ENCODE results near the gene RRAGC. TPM values are rescaled to one million over a fixed set of nuclear protein-coding genes. Genes with fewer than 3 reads are reported as not detected.

RRAGC gene
- total and polyA plus RNA-seq, 2 of the 13 experiments (the other 11 are each of a cell fraction or from before 2014, with no cell fraction given), result 7.6 to 8.0 TPM

DNA sequence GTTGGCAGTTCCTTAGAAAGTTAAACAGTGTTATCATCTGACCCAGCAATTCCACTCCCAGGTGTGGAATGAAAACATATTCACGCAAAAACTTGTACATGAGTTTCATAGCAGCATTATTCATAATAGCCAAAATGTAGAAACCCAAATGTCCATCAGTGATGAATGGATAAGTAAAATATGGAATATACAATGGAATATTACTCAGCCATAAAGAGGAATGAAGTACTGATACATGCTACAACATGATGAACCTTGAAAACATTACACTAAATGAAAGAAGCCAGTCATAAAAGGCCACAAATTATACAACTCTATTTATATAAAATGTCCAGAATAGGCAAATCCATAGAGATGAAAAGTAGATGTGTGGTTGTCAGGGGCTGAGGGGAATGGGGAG lies 53.5 kb downstream of the RRAGC start:
- intact Hi-C loops (cut with micrococcal nuclease; ENCODE audit: unreplicated experiment), result no loop called here
- no peak overlapping the region for H3K27ac ChIP-seq (ENCODE audit: extremely low read length, insufficient read depth, low read length)
- H3K4me3 ChIP-seq (replicated peaks in 1 of 3; ENCODE audit: insufficient read depth in 1 of 3, low read depth in 2 of 3, low read length in 3 of 3), result no peak overlapping the region
- CTCF ChIA-PET (ENCODE audit: low intra/inter-chr PET ratio, low total read pairs), result no interaction called here
- POLR2A ChIA-PET, result no interaction called here
- in situ Hi-C loops (cut with HindIII; ENCODE audit: extremely low pct_ligation_motif_present, low pct_unique_long_range_greater_than_20kb), result no loop called here
- WGBS (ENCODE audit: low lambda C conversion rate), result 7% methylated on average over 1 of the region's 1 CpG
- H3K9ac ChIP-seq (ENCODE audit: insufficient read depth, low read depth, low read length), result no peak overlapping the region
- DNase-seq (ENCODE audit: low spot score) (no peak), ATAC-seq (no peak), FAIRE-seq (no peak)
- H2AFZ ChIP-seq (ENCODE audit: low read length), result no peak overlapping the region
- TF ChIP-seq ZNF17 (CRISPR knock-in tag; IDR thresholded peaks at IDR 0.05) (no peak), HHEX (CRISPR knock-in tag; IDR thresholded peaks at IDR 0.05) (no peak), JARID2 (CRISPR knock-in tag; IDR thresholded peaks at IDR 0.05; ENCODE audit: insufficient replicate concordance) (no peak), DR1 (CRISPR knock-in tag; IDR thresholded peaks at IDR 0.05) (no peak), EED (CRISPR knock-in tag; IDR thresholded peaks at IDR 0.05) (no peak), PHB2 (IDR thresholded peaks at IDR 0.05; ENCODE audit: partially characterized antibody) (no peak), MATR3 (CRISPR knock-in tag; IDR thresholded peaks at IDR 0.05) (no peak), ZNF550 (CRISPR knock-in tag; IDR thresholded peaks at IDR 0.05; ENCODE audit: borderline replicate concordance) (no peak), ZNF12 (CRISPR knock-in tag; IDR thresholded peaks at IDR 0.05) (no peak), SMAD3 (CRISPR knock-in tag; IDR thresholded peaks at IDR 0.05) (no peak), MTA3 (CRISPR knock-in tag; IDR thresholded peaks at IDR 0.05) (no peak), MAFF (IDR thresholded peaks at IDR 0.05; ENCODE audit: low read depth, low read length) (no peak), HNRNPLL (IDR thresholded peaks at IDR 0.05; ENCODE audit: low read depth, low read length, poor library complexity, severe bottlenecking) (no peak), ZNF530 (CRISPR knock-in tag; IDR thresholded peaks at IDR 0.05; ENCODE audit: low read depth) (no peak), ZEB1 (IDR thresholded peaks at IDR 0.05; ENCODE audit: insufficient replicate concordance, low read depth) (no peak), ZMAT3 (CRISPR knock-in tag; conservative IDR thresholded peaks at IDR 0.05) (no peak)
- TF ChIP-seq, protein P1, sequence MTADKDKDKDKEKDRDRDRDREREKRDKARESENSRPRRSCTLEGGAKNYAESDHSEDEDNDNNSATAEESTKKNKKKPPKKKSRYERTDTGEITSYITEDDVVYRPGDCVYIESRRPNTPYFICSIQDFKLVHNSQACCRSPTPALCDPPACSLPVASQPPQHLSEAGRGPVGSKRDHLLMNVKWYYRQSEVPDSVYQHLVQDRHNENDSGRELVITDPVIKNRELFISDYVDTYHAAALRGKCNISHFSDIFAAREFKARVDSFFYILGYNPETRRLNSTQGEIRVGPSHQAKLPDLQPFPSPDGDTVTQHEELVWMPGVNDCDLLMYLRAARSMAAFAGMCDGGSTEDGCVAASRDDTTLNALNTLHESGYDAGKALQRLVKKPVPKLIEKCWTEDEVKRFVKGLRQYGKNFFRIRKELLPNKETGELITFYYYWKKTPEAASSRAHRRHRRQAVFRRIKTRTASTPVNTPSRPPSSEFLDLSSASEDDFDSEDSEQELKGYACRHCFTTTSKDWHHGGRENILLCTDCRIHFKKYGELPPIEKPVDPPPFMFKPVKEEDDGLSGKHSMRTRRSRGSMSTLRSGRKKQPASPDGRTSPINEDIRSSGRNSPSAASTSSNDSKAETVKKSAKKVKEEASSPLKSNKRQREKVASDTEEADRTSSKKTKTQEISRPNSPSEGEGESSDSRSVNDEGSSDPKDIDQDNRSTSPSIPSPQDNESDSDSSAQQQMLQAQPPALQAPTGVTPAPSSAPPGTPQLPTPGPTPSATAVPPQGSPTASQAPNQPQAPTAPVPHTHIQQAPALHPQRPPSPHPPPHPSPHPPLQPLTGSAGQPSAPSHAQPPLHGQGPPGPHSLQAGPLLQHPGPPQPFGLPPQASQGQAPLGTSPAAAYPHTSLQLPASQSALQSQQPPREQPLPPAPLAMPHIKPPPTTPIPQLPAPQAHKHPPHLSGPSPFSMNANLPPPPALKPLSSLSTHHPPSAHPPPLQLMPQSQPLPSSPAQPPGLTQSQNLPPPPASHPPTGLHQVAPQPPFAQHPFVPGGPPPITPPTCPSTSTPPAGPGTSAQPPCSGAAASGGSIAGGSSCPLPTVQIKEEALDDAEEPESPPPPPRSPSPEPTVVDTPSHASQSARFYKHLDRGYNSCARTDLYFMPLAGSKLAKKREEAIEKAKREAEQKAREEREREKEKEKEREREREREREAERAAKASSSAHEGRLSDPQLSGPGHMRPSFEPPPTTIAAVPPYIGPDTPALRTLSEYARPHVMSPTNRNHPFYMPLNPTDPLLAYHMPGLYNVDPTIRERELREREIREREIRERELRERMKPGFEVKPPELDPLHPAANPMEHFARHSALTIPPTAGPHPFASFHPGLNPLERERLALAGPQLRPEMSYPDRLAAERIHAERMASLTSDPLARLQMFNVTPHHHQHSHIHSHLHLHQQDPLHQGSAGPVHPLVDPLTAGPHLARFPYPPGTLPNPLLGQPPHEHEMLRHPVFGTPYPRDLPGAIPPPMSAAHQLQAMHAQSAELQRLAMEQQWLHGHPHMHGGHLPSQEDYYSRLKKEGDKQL (CRISPR knock-in tag; IDR thresholded peaks at IDR 0.05; ENCODE audit: low read depth), result no peak
- TF ChIP-seq, protein P2, sequence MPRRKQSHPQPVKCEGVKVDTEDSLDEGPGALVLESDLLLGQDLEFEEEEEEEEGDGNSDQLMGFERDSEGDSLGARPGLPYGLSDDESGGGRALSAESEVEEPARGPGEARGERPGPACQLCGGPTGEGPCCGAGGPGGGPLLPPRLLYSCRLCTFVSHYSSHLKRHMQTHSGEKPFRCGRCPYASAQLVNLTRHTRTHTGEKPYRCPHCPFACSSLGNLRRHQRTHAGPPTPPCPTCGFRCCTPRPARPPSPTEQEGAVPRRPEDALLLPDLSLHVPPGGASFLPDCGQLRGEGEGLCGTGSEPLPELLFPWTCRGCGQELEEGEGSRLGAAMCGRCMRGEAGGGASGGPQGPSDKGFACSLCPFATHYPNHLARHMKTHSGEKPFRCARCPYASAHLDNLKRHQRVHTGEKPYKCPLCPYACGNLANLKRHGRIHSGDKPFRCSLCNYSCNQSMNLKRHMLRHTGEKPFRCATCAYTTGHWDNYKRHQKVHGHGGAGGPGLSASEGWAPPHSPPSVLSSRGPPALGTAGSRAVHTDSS (CRISPR knock-in tag; conservative IDR thresholded peaks at IDR 0.05), result no peak
- no peaks in the 10 kb centered on the region for H4K20me1 ChIP-seq (ENCODE audit: insufficient read depth, low read length)
- peaks cover 6 to 61% of the 10 kb centered on the region in 2 experiments for H3K27me3 ChIP-seq (ENCODE audit: control insufficient read depth in 1 of 2, insufficient read depth in 2 of 2, low read length in 2 of 2)
- H3K79me2 ChIP-seq (ENCODE audit: insufficient read depth, low read length), result no peaks in the 10 kb centered on the region
- BruUV-seq (replicated peaks), result no TSS peak
- H3K4me1 ChIP-seq (ENCODE audit: insufficient read depth, low read length), result no peaks in the 10 kb centered on the region
- no peaks in the 10 kb centered on the region for H3K9me3 ChIP-seq (ENCODE audit: low read length)
- no peaks in the 10 kb centered on the region for H3K36me3 ChIP-seq (replicated peaks in 1 of 2; ENCODE audit: control insufficient read depth in 1 of 2, insufficient read depth in 2 of 2, low read length in 2 of 2)
- no peak overlapping the region for H3K4me2 ChIP-seq (ENCODE audit: low read depth, low read length)
